ENCODE data around the gene MAGI1. TPM values are rescaled to one million over a fixed set of nuclear protein-coding genes. Genes with fewer than 3 reads are reported as not detected.

Gene MAGI1
- polyA plus RNA-seq, 1 donor: 32.7 TPM

DNA sequence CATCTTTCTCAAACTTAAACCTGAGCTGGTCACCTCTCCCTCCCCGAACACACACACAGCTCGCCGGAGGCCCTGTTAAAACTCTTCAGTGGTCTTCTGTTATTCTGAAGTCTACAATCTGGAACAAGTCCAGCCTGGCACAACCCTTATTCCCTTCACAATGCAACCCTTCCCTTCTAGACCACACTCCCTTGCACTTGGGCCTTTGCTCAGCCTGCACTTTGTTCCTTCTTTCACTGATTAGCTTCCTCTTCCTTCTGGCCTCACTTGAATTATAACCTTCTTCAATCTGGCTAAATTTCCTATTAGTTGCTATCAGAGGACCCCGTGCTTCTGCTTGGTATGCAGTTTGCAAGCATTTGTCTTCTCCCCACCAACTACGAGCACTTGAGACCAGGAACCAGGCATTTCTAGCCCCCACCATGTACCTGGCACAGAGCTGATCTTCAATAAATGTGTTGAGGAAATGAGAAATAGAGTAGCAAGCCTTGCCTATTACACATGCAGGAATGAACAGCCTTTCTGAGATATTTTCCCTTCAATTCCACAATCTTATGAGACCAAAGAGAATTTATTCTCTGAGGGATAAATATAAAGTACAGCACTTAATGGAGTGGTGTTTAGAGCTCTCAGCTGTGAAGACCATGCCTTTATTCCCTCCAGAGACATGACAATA lies 687.8 kb downstream of the MAGI1 start:
- no peak for DNase-seq

DNA sequence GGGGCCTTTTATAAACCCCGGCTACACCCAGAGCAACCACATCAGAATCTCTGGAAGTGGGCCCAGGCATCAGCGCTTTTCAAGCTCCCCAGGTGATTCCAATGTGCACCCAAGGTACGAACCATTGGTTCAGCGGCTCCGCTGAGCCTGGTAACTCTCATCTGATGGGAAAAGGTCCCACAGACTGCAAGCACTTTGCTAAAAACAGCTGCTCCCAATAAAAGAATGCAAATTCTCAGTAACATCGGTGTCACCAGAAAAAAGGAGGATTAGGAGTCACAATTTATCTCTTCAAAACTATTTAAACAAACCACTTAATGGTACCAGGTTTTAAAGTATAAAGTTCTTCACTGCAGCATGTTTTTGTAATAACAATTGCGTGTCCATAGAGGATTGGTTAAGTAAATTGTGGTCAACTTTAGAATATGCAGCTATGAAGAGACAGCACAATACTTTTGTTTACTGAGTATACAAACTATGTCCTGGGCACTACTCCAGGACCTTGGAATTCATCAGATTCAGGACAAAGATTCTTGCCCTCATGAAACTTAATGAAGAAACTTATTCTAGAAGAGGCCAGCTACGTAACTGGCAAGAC lies 690.2 kb downstream of the MAGI1 start:
- no peak for DNase-seq

DNA sequence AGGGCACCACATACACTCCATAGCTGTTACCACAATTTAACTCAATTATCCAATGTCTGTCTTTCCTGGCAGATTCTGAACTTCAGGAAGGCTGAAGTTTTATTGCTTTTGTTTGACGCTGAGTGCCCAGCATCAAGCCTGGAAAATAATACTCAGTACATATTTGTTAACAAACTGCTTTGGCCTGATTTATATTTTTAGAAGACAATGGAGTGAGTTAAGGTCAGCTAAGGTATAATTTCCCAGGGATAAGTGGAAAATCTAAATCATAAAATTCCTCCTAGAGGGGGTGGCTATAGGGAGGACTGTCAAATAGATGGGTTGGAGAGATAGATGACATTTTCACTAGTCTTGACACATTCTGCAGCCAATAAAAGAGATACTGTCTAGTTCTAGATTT lies 691.6 kb downstream of the MAGI1 start:
- no peak for DNase-seq

DNA sequence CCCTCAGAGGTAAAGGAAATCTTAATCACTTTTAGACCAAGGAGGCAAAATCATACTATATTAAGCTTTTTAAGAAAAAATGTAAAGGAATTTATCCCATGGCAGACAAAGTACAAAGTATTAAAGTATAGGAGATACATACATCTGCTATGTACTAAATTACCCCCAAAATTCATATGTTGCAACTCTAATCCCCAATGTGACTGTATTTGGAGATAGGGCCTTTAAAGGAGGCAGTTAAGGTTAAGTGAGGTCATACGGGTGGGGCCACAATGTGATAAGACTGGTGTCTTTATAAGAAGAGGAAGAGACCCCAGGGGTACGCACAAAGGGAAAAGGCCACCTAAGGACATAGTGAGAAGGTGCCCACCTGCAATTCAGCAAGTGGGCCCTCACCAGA lies 693.9 kb downstream of the MAGI1 start:
- DNase-seq: no peak

DNA sequence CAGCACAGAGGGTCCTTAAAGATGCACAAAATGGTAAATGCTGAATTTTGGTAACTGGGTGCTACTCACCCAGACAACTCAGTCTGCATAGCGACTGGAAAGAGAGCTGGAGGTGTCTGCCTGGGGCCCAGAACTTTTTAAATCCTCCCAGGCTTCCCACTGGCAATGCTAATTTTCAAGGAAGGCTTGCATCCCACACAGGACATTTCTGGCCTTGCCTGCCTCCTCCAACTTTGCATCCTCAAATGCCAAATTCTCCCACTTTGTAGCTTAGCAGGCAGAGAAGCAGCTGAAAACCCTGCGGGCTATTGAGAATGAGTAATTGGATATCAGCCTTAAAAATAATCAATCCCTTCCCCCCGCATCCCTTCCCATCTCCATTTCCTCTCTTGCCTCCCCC lies 694.3 kb downstream of the MAGI1 start:
- DNase-seq: no peak

DNA sequence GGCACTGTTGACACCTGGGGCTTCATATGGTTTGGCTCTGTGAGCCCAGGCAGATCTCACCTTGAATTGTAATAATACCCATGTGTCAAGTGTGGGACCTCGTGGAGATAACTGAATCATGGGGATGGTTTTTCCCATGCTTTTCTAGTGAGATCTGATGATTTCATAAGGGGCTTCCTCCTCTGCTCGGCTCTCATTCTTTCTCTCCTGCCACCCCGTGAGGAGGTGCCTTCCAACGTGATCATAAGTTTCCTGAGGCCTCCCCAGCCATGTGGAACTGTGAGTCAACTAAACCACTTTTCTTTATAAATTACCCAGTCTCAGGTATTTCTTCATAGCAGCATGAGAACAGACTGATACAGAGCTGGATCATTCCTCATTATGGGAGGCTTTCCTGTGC lies 695.0 kb downstream of the MAGI1 start:
- no peak for DNase-seq

DNA sequence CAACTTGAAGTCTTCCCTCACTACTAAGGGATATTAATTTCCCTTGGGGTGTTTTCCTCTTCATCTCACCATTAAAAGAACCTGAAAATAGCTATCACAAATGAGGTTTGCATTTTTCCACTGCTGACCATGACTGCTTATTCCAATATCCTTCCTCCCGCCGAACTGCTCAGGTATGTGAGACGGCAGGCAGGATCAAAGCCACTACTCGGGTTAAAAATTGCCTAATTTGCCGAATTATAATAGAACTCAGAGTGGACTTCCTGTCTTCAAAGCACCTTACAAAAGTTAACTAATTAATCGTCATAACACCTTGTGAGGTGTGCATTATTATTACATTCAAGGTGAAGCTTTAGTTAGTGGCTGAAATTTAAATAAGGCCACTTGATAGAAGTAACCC lies 695.7 kb downstream of the MAGI1 start:
- DNase-seq: no peak

DNA sequence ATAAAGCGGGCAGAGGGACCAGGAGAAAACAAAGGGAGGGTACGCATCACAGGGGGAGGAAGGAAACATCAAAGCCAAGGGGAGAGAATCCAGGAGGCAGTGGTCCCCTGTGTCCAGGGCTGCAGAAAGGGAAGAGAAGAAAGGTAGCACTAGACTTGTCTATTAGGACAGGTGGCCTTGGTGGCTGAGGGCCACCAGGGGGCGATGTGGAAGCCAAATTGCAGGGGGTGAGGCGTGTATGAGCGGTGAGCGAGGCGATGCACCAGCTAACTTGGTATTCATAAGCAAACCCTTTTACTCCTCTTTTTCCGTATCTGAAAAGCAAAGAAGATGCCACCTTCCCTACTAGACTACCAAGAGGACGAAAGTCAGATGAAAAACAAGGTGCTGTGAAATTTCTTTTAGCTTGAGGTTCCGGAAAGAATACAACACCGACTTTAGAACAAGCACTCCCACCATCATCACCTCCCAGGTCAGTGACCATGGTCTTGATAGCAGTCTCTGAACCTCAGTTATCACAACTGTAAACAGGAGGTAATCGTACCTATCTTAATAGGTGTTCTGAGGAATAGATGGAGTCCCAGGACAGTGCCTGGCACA lies 696.5 kb downstream of the MAGI1 start:
- DNase-seq: no peak

DNA sequence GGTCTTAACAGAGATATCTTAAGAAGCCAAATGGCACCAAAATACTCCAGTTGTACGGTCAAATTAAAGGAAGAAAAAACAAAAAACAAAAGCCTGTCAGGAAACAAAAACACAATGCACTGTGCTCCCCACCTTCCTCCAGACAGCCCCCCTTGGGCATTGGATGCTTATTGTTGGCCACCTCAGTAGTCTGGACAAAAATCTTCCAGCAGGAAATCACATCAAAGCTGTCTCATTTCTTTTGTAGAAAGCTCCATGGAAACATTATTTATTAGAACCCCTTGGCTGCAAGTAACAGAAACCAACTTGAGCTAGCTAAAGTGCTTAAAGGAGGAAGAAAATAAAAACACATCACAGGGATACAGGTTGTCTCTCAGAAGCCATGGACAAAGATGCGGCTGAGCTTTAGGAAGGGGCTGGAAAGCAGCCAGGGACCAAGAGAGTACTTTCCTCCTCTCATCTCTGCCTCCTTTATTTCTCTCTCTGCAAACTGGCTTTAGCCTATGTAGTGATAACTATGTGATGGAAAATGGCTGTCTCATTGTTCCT lies 699.5 kb downstream of the MAGI1 start:
- DNase-seq: no peak

DNA sequence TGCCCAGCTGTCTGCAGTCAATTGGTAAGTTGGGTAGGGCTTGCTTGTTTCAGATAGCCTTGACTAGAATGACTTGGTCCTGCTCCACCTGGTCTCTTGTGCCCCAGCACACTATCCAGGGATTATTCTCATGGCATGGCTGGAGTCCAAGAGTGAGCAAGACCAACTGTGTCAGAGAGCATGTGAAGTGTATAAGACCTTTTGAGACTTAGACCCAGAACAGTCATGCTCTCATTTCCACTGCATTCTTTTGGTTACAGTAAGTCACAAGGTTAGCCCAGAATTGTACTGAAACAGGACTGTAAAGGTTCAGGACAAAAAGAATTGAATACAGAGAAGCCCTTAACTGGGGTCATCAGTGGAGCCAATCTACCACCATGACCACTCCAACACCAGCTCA lies 700.1 kb downstream of the MAGI1 start:
- DNase-seq: no peak

DNA sequence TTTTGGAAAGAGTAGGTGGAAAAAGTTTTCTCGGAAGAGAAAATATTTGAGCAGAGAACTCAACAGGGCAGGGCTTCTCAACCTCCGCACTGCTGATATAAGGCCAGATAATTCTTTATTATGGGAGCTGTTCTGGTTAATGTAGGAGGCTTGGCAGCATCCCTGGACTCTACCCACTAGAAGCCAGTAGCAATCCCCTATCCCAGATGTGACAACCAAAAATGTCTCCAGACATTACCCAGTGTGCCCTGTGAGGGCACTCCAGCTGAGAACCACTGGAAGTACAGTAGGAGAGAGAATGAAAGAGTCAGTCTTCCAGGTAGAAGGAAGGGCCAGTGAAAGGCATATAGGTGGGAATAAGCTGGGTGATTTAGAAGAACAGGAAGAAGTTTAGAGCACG lies 703.1 kb downstream of the MAGI1 start:
- DNase-seq: no peak

DNA sequence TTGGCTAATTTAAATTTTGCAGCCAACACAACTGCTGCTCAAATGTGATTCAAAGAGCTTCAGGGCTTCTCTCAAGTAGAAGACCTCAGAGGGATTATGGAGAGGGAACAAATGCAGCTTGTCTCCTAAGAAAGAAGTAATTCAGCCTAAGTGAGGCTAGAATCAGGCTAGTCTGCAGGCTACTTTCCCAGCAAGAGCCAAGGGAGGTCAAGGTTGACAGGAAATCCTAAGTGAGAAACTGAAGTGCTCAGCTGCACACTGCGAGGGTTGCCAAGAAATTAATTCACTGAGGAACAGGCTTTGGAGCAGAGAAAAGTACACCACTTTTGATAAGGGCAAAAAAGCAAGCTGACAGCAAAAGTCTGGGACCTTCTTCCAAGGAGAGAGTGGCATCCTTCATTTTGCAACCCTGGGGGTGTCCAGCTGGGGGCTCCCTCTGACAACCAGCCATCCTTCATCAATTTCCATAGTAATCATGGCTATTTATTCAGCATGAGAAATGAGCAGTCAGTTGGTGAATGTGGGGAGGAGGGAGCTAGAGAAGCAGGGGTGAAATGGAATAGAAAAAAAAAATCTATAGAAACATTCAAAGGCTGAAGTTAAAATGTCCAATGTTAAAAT lies 704.6 kb downstream of the MAGI1 start:
- peak; percentile 50 for DNase-seq

DNA sequence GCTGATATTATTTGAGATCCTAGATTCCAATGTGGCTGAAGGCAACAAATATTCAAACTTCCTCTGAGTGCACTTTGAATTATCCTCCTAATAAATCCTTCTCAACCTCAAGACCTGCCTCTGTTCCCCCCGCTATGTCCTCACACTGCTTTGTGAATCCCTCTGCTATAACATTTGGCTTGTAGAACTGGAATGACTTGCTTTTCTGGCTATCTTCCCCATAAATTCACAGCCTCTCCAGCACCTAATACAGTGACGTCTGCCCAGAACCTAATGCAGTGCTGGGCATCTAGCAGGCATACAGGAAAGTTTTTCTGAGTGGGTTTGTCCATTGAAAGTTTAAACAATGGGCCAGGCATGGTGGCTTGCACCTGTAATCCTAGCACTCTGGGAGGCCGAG lies 707.0 kb downstream of the MAGI1 start:
- DNase-seq: no peak

DNA sequence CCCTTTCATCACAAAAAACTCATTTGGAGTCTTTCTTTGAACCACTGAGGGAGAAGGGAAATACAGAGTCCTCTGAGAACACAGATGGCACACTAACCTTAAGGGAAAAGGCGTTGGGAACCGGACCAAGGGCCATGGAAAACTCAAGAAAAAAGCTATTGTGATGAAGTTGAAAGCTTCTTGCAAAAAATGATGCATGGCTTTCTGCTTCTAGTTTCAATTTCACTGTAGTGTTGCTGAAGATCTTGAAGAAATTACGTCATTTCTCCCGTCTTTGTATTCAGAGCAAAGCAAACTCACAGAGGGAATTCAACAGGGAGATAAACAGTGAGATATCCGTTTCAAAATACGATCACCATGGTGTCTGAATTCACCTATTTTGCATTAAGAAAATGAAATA lies 708.6 kb downstream of the MAGI1 start:
- DNase-seq: no peak

DNA sequence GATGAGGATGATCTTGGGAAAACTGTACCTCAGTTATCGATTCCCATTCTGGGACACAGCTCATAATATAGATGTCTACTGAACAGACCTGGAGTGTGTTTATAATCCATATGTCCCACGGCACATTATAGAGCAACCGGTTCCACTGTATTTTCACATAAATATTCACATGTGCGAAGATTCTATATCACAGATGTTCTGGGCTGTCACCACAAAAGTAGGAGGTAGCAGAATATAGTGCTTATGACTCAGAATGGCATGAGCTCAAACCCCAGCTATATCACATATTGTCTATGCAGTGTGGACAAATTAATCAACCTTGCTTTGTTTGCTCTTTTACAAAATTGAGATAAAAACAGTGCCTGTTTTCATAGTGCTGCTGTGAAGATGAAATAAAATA lies 710.6 kb downstream of the MAGI1 start:
- DNase-seq: no peak

DNA sequence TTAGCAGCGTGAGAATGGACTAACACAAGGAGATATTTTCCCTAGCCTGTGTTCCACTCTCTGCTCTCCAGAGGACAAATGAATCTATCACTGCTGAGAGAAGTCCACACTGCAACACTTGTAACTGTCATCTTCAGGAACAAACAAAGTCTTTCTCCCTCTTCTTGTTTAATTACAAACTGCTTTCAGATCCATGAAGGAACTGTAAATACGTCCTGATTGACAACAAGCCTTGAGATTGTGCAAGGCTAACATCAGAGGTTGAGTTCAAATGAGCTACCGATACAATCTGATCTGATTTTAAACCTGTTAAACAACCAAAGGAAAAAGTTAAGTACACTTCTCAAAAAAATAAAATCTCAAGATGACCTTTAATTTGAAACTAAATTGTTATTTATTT lies 712.1 kb downstream of the MAGI1 start:
- DNase-seq: no peak

DNA sequence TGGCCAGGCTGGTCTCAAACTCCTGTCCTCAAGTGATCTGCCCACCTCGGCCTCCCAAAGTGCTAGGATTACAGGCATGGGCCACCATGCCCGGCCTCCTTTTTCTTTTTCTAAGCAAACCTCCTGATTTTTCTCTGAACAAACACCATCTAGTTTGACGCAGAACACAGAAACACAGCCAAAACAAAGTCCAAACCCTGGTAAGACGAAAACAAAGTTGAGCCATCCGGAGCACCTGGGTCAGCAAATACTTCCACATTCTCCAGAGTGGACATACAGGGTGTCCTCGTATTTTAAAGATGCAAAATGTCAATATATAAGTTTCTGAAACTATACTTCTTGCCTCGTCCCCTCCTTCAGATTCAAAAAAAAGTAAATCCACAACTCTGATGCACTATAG lies 715.8 kb downstream of the MAGI1 start:
- no peak for DNase-seq

DNA sequence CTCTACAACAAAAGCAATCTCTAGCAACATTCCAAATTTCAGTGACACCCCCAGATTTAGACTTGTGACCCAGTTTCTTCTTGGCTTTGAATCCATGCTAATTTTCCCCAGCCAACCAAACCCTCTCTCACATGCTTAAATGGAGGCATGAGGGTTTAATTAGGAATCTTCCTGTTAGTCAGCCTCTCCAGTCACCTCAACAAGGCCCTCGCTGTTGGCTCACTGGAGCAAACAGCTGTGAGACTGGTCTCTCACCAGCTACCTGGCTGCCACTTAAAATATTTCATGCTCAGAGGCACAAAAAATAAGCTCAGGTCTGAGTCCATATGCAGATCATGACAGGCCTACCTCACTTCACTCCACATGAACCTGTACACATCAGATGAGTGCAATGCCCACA lies 720.5 kb downstream of the MAGI1 start:
- no peak for DNase-seq

DNA sequence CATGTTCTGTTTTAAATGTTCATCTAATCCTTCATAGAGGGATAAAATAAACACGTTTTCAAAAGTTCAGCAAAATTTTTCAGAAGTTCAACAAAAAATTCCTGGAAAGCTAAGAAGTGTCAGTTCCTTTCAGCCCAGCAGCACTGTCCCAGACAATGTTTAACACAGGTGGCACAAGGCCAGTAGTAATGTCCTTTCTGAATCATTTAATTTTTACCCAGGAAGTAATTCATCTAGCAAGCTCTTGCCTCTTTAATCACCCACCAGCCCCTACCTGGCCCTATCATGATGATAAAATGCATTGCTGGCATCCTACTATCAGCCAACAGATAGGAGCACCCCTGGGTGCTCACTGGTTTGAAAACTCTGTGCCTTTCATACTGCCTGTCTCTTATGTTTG lies 723.8 kb downstream of the MAGI1 start:
- DNase-seq: no peak

DNA sequence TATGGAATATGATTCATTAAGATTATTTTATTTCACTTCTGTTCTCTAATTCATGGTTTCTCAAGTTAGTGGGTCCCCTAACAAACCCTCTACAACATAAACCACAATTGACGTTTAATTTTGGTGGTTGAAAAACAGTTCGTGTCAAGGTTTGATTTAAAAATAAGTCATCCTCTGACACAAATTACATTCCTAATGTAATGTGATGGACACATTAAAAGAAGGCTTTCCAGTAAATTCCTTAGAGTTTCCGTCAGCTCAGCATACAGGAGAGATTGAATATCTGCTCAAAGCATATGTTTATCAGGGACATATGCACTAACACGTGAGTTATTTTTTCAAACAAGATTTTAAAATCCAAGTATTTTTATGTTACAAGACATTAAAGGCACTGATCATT lies 724.4 kb downstream of the MAGI1 start:
- no peak for DNase-seq

DNA sequence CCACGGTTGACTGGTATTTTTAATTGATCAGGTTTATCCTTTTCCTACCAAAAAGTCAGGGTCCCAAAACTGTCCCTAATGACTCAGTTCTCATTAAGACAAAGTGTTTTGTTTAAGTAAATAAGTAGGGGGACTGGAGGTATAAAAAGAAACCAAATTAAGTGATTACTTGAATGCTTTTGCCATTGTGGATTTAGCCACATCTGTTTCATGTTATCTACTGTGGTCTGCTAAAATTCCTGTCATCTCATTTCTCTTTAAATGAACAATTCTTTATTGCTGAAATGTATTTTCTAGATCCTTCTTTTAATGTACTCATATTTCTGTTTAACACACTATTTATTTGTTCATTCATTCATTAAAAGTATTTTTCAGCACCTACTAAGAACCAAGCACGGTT lies 725.1 kb downstream of the MAGI1 start:
- no peak for DNase-seq

DNA sequence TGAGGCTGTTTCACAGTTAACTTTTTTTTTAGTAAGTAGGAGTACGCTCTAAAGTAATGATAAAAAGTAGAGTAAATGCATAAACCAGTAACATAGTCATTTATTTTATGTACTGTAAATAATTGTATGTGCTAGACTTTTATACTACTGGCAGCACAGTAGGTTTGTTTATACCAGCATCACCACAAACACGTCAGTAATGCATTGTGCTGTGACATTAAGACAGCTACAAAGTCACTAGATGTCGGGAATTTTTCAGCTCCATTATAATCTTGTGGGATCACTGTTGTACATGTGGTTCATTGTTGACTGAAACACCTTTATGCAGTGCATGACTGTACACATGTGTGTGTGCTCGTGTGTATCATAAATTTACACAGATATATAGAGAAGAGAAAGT lies 732.9 kb downstream of the MAGI1 start:
- no peak for DNase-seq

Measured in left kidney (tissue), 2 donors.